K562 (cell line): ENCODE results near the gene OSBPL3. TPM values are rescaled to one million over a fixed set of nuclear protein-coding genes. Genes with fewer than 3 reads are reported as not detected.

Source experiments
- HMG20B ChIP-seq: fragments of 250-450 bp; sonication (Bioruptor Pico); IDR thresholded peaks from 2 replicates; pipeline ENCODE4 v1.5.0; 2021; ENCODE audit warnings: mild to moderate bottlenecking
- HNRNPL ChIP-seq: fragments of 200-400 bp; formaldehyde crosslinking; IDR thresholded peaks from 2 replicates; pipeline ENCODE4 v1.6.1; 2017; ENCODE audit warnings: low read depth, mild to moderate bottlenecking, low read length
- MEIS2 ChIP-seq: fragments of 450-650 bp; IDR thresholded peaks from 2 replicates; pipeline ENCODE4 v1.6.1; 2014; ENCODE audit warnings: mild to moderate bottlenecking; ENCODE audit not compliant: partially characterized antibody
- MGA ChIP-seq: fragments of 450-650 bp; IDR thresholded peaks from 2 replicates; pipeline ENCODE4 v1.6.1; 2016; ENCODE audit warnings: mild to moderate bottlenecking, moderate library complexity
- RREB1 ChIP-seq: fragments of 250-450 bp; sonication (Bioruptor Pico); IDR thresholded peaks from 2 replicates; pipeline ENCODE4 v1.4.0; 2020
- YY1 ChIP-seq, 3 experiments: IDR thresholded peaks; 2 replicates each; pipeline ENCODE4 v1.6.1; 2011; ENCODE audit warnings: low read length in 2 of 3, mild to moderate bottlenecking in 2 of 3, moderate library complexity in 2 of 3, borderline replicate concordance in 1 of 3, control low read depth in 1 of 3, low read depth in 1 of 3; ENCODE audit not compliant: insufficient read depth in 3 of 3, insufficient replicate concordance in 2 of 3, control insufficient read depth in 1 of 3, insufficient read length in 1 of 3; ENCODE audit errors: extremely low read depth in 1 of 3
- ZNF224 ChIP-seq: sonication (generic); formaldehyde crosslinking; IDR thresholded peaks from 2 replicates; pipeline ENCODE4 v1.8.0; 2022; ENCODE audit warnings: mild to moderate bottlenecking, missing genetic modification reagents
- ZNF23 ChIP-seq: fragments of 250-450 bp; sonication (Bioruptor Pico); IDR thresholded peaks from 2 replicates; pipeline ENCODE4 v1.4.0; 2020; ENCODE audit warnings: mild to moderate bottlenecking
- ZNF584 ChIP-seq: fragments of 200-800 bp; sonication (Bioruptor generic); IDR thresholded peaks from 2 replicates; pipeline ENCODE4 v1.6.1; 2016; ENCODE audit warnings: low read depth, mild to moderate bottlenecking, missing genetic modification characterization, missing compliant biosample characterization
- polyA plus RNA-seq, 8 experiments: library from polyadenylated mRNA; depleted of rRNA in 4 of 8; stranded (reverse) in 5 of 8; unstranded in 3 of 8; fragments of >200 nt; fragmentation: Nextera tagmentation in 2 of 8; fragmentation: Illumina TruSeq in 1 of 8; extraction: Ambion mirVana in 2 of 8; extraction: Trizol in 1 of 8; gene quantifications; 2 replicates each; pipeline versions ENCODE4 v1.2.1 to v1.2.3, GENCODE V29; 2011 to 2014; ENCODE audit warnings: inconsistent platforms in 1 of 8, missing spikeins in 1 of 8
- total RNA-seq, 7 experiments: library from RNA; depleted of rRNA in 6 of 7; stranded (reverse); fragments of >200 nt in 6 of 7; fragmentation: Illumina TruSeq in 2 of 7; extraction: Trizol in 2 of 7; gene quantifications; 2 replicates each; pipeline versions ENCODE4 v1.2.1 to v1.2.3, GENCODE V29; 2011 to 2021; ENCODE audit warnings: low replicate concordance in 1 of 7

The OSBPL3 gene
- total and polyA plus RNA-seq, 9 of the 15 experiments (the other 6 are each of a cell fraction or from before 2014, with no cell fraction given), result 4.8 to 37.2 (median 26.5) TPM

GRCh38 chr7:24763303-24763901 is 216.6 kb downstream of the OSBPL3 start (continued):
- TF ChIP-seq RREB1 (no peak), YY1 (IDR thresholded peaks at IDR 0.05; ENCODE audit: borderline replicate concordance in 1 of 3, control insufficient read depth in 1 of 3, extremely low read depth in 1 of 3, insufficient read depth in 3 of 3, insufficient read length in 1 of 3, insufficient replicate concordance in 2 of 3, low read depth in 1 of 3, low read length in 2 of 3) (no peak), MGA (peak; percentile 31; the same call in 1 of the 2 replicates), ZNF224 (CRISPR knock-in tag) (no peak), ZNF584 (CRISPR knock-in tag) (0 out of 2 replicates have a peak, but pooled peaks have one; percentile 28), HMG20B (CRISPR knock-in tag) (0 out of 2 replicates have a peak, but pooled peaks have one; percentile 30), HNRNPL (no peak), ZNF23 (CRISPR knock-in tag) (no peak), MEIS2 (peak; percentile 100)
